AG04449 (cell line): ENCODE data around the gene SMIM38.
"Not testable (repeated sequence)": the region's sequence is repeated elsewhere in the genome, so short reads cannot be mapped to it uniquely, and the experiment has no call there.

ENCODE experiments used
- CTCF ChIA-PET: fragments of 350-600 bp; formaldehyde crosslinking; extraction: SDS; loops from one replicate; lab custom pipeline; 2021; ENCODE audit warnings: antibody characterized with exemption; lab: Yijun Ruan, JAX
- POLR2A ChIA-PET: fragments of 400-600, 350-600 bp; formaldehyde crosslinking; extraction: SDS; loops from one replicate; lab custom pipeline; 2020; ENCODE audit warnings: antibody characterized with exemption, inconsistent platforms; lab: Yijun Ruan, JAX
- DNase-seq: peaks from one replicate; pipeline ENCODE4 v3.0.0-alpha.2; 2010; ENCODE audit warnings: low read depth, low spot score
- H3K4me3 ChIP-seq: 2 replicates; pipeline ENCODE4 v1.5.1; 2011; ENCODE audit warnings: low read depth, mild to moderate bottlenecking, control low read depth, low read length
- TF ChIP-seq, protein P1 (sequence below): IDR thresholded peaks from one replicate; pipeline ENCODE4 v1.5.1; 2011; ENCODE audit warnings: mild to moderate bottlenecking, moderate library complexity, low read length, control low read depth, inconsistent platforms; ENCODE audit not compliant: insufficient read depth; ENCODE audit errors: missing control alignments

SMIM38 gene

DNA sequence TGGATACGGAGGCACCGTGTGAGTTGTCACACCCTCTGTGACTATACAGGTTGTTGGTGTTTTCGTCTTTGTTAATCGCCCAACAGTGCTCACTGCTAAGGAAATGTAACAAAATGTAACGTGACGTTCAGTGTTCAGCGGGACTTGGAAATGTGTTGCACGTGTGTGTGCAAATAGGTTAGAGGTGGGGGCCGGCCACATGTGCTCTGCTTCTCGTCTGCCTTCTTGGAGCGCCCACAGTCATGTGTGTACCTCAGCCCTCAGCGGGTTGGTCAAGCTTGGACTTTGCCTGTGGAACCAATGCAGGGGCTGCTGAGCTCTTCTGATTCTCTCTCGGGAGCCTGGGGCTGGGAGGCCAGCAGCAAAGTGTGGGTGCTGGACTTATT lies 7.4 kb upstream of the SMIM38 start:
- H3K4me3 ChIP-seq, result no peak overlapping the region
- no peak for DNase-seq
- TF ChIP-seq, protein P1, sequence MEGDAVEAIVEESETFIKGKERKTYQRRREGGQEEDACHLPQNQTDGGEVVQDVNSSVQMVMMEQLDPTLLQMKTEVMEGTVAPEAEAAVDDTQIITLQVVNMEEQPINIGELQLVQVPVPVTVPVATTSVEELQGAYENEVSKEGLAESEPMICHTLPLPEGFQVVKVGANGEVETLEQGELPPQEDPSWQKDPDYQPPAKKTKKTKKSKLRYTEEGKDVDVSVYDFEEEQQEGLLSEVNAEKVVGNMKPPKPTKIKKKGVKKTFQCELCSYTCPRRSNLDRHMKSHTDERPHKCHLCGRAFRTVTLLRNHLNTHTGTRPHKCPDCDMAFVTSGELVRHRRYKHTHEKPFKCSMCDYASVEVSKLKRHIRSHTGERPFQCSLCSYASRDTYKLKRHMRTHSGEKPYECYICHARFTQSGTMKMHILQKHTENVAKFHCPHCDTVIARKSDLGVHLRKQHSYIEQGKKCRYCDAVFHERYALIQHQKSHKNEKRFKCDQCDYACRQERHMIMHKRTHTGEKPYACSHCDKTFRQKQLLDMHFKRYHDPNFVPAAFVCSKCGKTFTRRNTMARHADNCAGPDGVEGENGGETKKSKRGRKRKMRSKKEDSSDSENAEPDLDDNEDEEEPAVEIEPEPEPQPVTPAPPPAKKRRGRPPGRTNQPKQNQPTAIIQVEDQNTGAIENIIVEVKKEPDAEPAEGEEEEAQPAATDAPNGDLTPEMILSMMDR, result no peak
- ChIA-PET CTCF (interaction anchor here (6.2 kb wide), 1 partner anchor 17 kb away, joined by 28 read pairs; no protein-coding TSS in a partner anchor), POLR2A (no interaction called here)

DNA sequence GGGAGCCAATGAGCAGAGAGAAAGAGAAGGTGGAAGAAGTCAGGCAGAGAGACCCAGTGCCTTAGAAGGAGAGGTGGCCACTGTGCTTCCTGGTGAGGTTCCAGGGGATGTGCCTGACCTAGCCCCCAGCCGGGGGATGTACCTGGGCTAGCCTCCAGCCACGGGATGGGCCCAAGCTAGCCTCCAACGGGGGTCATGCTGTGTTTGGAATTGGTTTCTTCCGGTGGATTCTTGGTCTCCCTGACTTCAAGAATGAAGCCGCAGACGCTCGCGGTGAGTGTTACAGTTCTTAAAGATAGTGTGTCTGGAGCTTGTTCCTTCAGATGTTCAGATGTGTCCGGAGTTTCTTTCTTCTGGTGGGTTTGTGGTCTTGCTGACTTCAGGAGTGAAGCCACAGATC lies 6.9 kb upstream of the SMIM38 start:
- TF ChIP-seq, protein P1, result no peak
- no peak overlapping the region for H3K4me3 ChIP-seq
- ChIA-PET CTCF (interaction anchor here (6.2 kb wide), 1 partner anchor 17 kb away, joined by 28 read pairs; no protein-coding TSS in a partner anchor), POLR2A (no interaction called here)
- no peak for DNase-seq

DNA sequence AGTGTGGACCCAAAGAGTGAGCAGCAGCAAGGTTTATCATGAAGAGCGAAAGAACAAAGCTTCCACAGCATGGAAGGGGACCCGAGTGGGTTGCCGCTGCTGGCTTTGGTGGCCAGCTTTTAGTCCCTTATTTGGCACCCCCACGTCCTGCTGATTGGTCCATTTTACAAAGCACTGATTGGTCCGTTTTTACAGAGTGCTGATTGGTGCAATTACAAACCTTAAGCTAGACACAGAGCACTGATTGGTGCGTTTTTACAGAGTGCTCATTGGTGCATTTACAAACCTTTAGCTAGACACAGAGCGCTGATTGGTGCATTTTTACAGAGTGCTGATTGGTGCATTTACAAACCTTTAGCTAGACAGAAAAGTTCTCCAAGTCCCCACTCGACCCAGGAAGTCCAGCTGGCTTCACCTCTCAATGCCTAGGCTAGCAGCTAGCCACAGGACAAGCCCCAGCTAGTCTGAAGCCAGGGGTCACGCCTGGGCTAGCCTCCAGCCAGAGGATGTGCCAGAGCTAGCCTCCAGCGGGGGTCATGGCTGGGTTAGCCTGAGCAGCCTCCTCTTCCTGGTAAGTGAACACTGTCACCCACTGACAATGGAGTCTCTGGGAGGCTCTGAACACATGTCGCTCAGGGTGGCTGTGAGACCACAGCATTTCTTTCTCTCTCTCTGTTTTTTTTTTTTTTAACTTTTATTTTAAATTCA lies 6.2 kb upstream of the SMIM38 start:
- DNase-seq, H3K4me3 ChIP-seq, POLR2A ChIA-PET: not testable (repeated sequence)
- CTCF ChIA-PET, result interaction anchor here (6.2 kb wide), 1 partner anchor 18 kb away, joined by 28 read pairs; no protein-coding TSS in a partner anchor

DNA sequence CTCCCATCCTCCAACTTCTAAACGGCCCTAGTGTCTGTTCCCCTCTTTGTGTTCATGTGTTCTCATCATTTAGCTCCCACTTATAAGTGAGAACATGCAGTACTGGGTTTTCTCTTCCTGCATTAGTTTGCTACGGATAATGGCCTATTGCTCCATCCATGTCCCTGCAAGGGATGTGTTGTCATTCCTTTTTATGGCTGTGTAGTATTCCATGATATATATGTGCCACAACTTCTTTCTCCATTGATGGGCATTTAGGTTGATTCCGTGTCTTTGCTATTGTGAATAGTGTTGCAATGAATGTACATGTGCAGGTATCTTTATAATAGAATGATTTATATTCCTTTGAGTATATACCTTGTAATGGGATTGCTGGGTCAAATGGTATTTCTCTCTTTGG lies 5.6 kb upstream of the SMIM38 start:
- ChIA-PET POLR2A (no interaction called here), CTCF (interaction anchor here (6.2 kb wide), 1 partner anchor 19 kb away, joined by 28 read pairs; no protein-coding TSS in a partner anchor)
- TF ChIP-seq, protein P1, result no peak
- DNase-seq, result no peak
- no peak overlapping the region for H3K4me3 ChIP-seq

DNA sequence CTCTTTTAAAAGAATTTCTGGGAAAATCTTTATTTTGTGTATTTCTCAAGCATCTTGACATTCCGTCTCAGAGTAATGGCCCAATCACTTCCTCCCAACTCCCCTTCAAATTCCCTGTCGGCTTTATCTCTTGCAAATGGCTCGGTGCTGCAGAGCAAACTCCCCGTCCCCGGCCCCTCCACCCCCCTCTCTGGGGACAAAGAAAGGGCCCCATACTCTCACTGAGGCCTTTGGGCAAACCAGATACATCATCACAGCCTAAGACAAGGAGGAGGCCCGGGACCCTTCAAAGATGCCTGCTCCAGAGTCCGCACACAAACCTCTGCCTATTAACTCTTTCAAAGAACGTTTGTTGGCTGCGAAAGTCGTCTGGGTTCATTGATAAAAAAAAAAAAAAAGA lies 3.9 kb upstream of the SMIM38 start:
- ChIA-PET POLR2A (no interaction called here), CTCF (interaction anchor here (6.2 kb wide), 1 partner anchor 20 kb away, joined by 28 read pairs; no protein-coding TSS in a partner anchor)
- H3K4me3 ChIP-seq, result no peak overlapping the region
- TF ChIP-seq, protein P1, result no peak
- no peak for DNase-seq

DNA sequence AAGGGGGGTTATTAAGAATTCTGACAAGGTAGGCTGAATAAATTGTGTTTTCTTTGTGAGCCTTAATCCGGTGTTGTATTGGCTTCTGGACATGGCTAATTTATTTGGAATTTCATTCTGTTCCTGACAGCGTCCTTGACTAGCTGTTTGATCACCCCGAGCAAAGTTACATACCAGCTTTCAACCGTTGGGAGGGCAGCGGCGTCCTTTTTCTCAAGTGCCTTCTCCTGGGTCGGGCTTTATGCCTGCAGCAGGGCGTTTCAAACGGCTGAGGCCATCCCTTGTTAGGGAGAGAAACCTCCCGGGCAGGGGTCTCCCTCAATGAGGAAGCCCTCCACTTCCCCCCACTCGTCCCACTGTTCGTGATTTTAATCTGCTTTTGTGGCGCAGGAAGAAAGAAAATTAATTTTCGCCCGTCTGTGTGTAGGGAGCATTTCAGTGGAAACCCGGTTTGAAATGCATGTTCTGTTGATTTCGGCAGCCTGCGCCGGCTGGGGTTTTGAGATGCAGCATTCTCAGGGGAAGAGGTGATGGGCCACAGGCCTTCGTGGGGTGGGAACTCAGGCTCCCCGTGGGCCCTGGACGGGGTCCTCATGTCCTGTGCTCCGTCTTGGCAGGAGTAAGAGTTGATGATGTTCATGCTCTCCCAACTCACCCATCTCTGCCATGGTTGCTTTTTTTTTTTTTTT lies 2.9 kb upstream of the SMIM38 start:
- ChIA-PET CTCF (interaction anchor here (6.2 kb wide), 1 partner anchor 21 kb away, joined by 28 read pairs; no protein-coding TSS in a partner anchor), POLR2A (interaction anchor here (0.6 kb wide), 1 partner anchor 471 kb away, joined by 3 read pairs; no protein-coding TSS in a partner anchor)
- no peak overlapping the region for H3K4me3 ChIP-seq
- TF ChIP-seq, protein P1, result no peak
- DNase-seq, result no peak
